ENCODE data around the gene KCNC3.

KCNC3 gene

GRCh38 chr19:50309396-50310125 is 19.6 kb downstream of the KCNC3 start:
- no peak for DNase-seq

DNA sequence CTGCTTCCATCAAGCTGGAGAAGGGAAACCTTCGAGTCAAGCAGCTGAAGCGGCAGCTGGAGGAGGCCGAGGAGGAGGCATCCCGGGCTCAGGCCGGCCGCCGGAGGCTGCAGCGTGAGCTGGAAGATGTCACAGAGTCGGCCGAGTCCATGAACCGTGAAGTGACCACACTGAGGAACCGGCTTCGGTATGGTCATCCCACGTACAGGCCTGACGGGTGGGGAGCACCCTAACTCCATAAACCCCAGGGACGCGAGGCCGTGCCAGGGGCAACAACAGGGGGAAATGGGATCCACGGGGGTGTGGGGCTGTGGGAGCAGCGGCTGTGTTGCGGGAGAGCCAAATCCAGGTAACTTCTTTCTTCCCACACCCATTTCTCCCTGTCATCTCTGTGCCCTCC is 20.2 kb downstream of the KCNC3 start:
- no peak for DNase-seq

GRCh38 chr19:50303558-50303957 is 25.6 kb downstream of the KCNC3 start:
- DNase-seq = no peak

- DNase-seq = no peak
Measured at GRCh38 chr19:50301607-50301971, 27.6 kb downstream of the KCNC3 start.

DNA sequence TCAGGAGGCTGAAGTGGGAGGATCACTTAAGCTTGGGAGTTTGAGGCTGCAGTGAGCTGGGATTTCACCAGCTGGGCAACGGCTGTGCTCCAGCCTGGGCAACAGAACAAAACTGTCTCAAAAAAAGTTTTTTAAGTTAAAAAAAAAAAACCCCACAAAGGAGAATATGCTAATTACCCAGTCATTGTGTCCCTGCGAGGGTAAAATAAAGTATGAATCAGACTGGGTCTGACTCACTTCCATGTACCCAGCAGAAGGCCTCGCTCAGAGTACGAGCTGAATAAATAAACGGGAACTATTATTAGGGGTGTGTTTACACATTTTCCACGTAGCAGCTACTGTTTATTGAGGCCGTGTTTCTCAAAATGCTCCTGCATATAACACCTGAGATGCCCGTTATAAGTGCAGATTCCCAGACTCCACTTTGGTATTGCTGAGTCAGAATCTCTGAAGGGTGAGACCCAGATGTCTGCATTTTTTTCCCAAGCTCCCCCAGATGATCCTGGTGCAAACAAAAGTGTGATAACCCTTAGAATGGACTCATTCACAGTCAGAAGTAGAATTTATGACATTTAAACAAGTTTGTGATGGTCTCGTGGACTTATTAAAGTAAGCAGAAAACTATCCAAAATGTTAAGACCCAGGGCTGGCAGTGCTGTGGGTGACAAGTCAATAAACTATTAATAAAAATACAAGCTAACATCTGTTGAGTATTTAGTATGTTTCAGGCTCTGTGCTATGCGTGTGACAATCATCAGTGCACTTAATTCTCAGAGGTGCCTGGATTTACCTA is 28.2 kb downstream of the KCNC3 start:
- DNase-seq = no peak

DNA sequence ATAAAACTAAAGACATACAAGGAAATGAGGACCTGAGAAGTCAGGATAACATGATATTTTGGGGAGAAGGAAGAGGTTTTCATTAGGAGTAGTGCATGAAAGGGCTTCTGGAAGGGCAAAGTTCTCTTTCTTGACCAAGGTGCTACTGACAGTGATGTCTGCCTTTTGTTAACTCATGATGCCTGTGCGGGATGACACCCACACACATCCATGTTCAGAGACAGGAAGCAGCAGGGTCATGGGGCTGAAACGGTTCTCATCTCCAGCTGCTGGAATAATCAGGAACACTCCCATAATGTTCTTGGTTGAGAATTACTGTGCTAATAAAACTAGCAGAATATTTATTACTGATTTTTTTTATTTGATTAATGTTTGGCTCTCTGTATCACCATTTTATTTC is 29.1 kb downstream of the KCNC3 start:
- DNase-seq = no peak

DNA sequence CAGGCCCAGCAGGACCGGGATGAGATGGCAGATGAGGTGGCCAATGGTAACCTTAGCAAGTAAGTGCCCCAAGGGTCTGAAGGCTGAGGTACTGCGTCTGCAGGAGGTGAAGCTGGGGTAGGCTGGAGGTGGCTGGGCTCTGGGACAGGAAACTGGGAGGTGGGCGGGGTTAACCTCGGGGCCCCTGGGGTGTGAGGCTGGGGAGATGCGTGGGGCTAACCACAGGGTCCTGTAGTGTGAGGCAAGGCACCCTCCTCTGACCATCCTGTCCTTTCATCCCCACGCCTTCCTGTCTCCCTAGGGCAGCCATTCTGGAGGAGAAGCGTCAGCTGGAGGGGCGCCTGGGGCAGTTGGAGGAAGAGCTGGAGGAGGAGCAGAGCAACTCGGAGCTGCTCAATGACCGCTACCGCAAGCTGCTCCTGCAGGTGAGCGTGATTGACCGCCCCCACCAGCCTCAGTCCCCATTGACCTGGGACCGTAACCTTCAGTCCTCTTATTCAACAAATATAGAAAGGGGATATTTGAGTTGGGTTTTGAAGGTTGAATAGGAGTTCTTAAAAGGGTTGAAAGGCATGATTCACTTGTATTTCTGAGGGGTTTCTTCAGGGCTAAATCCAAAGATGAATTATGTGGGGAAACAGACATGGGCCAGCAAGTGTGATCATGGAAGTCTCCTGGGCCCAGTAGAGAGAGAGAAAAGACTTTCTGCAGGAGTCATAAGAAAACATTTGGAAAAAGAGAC is 35.7 kb downstream of the KCNC3 start:
- DNase-seq = no peak

DNA sequence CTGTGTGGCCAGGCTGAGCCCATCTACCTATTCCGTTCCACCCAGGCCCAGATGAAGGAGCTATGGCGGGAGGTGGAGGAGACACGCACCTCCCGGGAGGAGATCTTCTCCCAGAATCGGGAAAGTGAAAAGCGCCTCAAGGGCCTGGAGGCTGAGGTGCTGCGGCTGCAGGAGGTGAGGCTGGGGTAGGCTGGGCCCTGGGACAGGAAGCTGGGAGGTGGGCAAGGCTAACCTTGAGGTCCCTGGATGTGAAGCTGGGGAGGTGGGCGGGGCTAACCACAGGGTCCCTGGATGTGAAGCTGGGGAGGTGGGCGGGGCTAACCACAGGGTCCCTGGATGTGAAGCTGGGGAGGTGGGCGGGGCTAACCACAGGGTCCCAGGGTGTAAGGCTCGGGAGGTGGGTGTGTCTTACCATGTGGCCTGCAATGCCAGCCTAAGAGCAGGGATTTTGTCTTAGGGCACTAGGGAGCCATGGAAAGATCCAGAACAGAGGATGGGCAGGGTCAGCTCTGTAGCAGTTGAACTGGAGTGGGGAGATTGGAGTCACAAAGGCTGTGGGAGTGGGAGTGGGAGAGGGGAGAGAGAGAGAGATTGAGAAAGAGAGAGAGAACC is 36.9 kb downstream of the KCNC3 start:
- DNase-seq = no peak

- no peak for DNase-seq
Measured at GRCh38 chr19:50290775-50291174, 38.4 kb downstream of the KCNC3 start.

GRCh38 chr19:50290011-50290410 is 39.2 kb downstream of the KCNC3 start:
- no peak for DNase-seq

GRCh38 chr19:50288954-50289353 is 40.2 kb downstream of the KCNC3 start:
- DNase-seq = no peak

- no peak for DNase-seq
Measured at GRCh38 chr19:50287331-50287730, 41.8 kb downstream of the KCNC3 start.

DNA sequence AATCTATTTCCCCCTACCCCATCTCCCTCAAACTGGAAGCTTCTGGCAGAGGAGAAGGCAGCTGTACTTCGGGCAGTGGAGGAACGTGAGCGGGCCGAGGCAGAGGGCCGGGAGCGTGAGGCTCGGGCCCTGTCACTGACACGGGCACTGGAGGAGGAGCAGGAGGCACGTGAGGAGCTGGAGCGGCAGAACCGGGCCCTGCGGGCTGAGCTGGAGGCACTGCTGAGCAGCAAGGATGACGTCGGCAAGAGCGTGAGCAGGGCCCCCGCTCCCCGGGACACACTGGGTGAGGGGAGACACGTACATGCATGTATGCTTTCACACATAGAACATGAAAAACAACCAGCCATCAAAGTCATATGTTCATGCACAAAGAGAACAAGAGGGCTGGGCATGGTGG is 42.7 kb downstream of the KCNC3 start:
- no peak for DNase-seq

DNA sequence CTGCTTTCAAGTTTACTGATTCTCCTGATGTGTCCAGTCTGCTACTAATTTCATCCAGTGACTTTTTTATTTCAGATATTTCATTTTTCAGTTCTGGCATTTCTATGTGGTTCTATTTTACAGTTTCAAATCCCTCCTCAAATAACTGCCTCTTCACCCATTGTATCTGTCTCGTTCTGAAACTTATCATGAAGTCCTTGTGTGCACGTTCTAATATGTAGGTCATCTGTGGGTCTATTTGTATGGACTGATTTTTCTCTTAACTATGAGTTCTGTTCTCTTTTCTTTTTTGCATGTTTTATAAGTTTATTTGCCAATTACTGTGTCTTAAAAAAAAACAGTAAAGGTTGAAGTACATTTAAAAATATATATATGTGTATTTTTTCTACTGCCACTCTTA is 43.3 kb downstream of the KCNC3 start:
- DNase-seq = no peak

- no peak for DNase-seq
Measured at GRCh38 chr19:50281491-50281890, 47.7 kb downstream of the KCNC3 start.

GRCh38 chr19:50280983-50281382 is 48.2 kb downstream of the KCNC3 start:
- no peak for DNase-seq

DNA sequence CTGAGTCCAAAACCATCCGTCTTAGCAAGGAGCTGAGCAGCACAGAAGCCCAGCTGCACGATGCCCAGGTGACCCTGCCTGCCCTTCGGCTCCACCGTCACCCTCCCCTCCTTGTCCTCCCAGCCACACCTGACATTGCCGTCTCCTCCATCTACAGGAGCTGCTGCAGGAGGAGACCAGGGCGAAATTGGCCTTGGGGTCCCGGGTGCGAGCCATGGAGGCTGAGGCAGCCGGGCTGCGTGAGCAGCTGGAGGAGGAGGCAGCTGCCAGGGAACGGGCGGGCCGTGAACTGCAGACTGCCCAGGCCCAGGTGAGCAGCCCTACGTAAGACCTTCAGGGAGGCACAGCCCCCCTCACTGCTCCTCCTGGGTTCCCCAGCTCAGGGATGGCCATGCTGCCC is 49.1 kb downstream of the KCNC3 start:
- no peak for DNase-seq

DNA sequence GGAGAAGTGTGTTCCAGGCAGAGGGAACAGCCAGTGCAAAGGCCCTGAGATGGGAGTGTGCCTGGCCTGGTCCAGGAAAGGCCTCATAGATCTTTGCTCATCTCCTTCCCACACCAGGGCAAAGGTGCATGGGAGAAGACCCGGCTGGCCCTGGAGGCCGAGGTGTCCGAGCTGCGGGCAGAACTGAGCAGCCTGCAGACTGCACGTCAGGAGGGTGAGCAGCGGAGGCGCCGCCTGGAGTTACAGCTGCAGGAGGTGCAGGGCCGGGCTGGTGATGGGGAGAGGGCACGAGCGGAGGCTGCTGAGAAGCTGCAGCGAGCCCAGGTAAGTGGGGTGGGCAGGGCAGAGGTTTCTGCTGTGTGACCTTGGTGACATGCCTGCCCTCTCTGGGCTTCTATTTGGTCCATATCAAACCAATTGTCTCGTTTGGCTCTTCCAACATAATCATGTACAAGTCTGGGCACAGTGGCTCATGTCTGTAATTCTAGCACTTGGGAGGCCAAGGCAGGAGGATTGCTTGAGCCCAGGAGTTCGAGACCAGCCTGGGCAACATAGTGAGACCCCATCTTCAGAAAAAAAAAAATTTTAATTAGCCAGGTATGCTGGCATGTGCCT is 51.1 kb downstream of the KCNC3 start:
- DNase-seq = no peak

DNA sequence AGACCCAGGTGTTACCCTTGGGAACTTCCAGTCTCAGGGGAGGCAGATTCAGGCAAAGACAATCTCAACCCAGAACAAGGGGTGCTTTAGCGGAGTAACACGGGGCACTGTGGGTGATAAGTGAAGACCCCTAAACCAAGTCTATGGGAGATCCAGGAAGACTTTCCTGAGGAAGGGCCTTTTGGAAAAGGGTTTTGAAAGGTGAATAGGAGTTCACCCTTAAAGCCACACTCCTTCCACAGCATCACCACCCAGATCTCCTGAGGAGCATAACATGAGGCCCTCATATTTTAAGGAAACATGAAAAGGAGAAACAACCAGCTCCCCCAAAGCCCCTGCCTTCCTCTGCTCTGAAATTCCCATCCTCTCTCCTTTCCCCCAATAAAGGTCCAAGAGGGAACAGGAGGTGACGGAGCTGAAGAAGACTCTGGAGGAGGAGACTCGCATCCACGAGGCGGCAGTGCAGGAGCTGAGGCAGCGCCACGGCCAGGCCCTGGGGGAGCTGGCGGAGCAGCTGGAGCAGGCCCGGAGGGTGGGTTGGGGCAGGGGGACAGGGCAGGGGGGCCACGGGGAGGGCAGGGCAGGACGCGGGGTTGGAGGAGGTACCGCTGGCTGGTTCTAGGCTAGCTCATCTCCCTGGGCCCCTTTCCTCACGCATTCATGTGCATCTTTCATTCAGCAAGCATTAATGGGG is 52.7 kb downstream of the KCNC3 start:
- no peak for DNase-seq

DNA sequence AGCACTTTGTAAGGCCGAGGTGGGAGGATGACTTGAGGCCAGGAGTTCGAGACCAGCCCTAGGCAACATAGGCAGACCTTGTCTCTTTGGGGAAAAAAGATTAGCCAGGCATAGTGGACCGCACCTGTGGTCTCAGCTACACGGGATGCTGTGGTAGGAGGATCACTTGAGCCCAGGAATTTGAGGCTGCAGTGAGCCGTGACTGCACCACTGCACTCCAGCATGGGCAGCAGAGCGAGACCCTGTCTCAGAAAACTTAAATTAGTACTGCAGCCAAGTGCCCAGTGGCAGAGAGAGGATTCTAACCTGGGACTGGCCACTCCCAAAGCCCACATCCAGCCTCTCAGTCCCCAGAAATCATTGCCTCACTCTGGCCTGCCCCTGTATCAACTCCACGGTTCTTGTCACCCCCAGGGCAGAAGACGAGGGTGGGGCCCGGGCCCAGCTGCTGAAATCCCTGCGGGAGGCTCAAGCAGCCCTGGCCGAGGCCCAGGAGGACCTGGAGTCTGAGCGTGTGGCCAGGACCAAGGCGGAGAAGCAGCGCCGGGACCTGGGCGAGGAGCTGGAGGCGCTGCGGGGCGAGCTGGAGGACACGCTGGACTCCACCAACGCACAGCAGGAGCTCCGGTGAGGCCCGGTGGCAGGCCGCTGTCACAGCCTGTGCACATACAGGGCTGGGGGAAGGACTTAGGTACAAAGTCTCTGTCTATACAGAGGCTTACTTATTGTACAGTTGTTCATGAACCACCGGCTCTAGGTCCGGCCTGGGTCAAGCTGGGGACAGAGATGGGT is 53.4 kb downstream of the KCNC3 start:
- DNase-seq = no peak

DNA sequence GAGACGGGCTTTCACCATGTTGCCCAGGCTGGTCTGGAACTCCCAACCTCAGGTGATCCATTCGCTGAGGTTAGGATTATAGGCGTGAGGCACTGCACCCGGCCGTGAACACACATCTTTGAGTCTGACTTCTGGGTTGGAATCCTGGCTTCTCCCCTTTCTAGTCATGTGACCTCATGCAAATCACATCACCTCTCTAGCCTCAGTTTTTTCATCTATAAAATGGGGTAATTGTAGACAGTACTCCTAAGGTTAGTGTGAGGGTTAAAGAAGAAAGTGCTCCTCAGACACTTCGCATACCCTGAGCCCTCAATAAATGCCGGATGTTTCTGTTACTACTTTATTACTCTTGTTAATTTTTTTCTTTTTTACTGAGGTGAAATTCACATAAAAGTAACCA is 55.4 kb downstream of the KCNC3 start:
- DNase-seq = no peak
